ENCODE measurements around the gene FES. TPM values are rescaled to one million over a fixed set of nuclear protein-coding genes. Genes with fewer than 3 reads are reported as not detected.
"Not testable (repeated sequence)": the region's sequence is repeated elsewhere in the genome, so short reads cannot be mapped to it uniquely, and the experiment has no call there.

Gene FES
- total RNA-seq, 4 donors from 2014 or later: 5.3 to 13.5 (median 10.1) TPM

DNA sequence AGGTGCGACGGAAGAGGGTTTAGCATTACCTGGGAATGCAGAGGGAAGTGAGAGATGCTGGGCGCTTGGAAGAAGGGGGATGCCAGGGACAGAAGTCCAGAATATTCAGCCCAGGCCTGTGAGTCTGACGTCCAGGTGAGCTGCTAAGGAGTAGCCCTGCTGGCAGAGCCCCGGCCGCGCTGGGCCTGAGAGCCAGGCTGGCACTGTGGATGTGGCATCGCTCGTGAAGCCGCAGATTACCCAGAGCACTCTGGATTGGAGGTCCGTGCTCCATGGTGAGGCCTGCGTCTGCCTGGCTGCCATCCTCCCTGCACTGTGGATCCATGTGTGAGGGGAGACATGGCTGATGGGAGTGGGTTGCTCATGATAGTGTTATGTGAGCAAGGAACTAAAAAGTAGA, 33.3 kb downstream of the FES start:
- no peaks in the 10 kb centered on the region for H3K9me3 ChIP-seq
- TF ChIP-seq, protein P1, sequence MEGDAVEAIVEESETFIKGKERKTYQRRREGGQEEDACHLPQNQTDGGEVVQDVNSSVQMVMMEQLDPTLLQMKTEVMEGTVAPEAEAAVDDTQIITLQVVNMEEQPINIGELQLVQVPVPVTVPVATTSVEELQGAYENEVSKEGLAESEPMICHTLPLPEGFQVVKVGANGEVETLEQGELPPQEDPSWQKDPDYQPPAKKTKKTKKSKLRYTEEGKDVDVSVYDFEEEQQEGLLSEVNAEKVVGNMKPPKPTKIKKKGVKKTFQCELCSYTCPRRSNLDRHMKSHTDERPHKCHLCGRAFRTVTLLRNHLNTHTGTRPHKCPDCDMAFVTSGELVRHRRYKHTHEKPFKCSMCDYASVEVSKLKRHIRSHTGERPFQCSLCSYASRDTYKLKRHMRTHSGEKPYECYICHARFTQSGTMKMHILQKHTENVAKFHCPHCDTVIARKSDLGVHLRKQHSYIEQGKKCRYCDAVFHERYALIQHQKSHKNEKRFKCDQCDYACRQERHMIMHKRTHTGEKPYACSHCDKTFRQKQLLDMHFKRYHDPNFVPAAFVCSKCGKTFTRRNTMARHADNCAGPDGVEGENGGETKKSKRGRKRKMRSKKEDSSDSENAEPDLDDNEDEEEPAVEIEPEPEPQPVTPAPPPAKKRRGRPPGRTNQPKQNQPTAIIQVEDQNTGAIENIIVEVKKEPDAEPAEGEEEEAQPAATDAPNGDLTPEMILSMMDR (IDR thresholded peaks at IDR 0.05 in 4 of 5, conservative IDR thresholded peaks at IDR 0.05 in 1 of 5): no peak
- no peak for TF ChIP-seq POLR2A (IDR thresholded peaks at IDR 0.05)
- peaks cover 14 to 37% of the 10 kb centered on the region in 2 donors for H3K4me1 ChIP-seq
- intact Hi-C loops (cut with DNase I; ENCODE audit: low total_unique reads) (no loop called here), in situ Hi-C loops (cut with MboI; ENCODE audit: low sequenced_read_pairs in 4 of 4) (no loop called here)
- no peak for DNase-seq
- no peak for ATAC-seq
- H3K4me3 ChIP-seq: no peak overlapping the region
- peak overlapping the region in 3 of 4 donors; percentile 86 to 95 (median 91) for H3K27ac ChIP-seq
- H3K36me3 ChIP-seq: peaks cover 0 to 77% of the 10 kb centered on the region in 2 donors
- H3K27me3 ChIP-seq: no peaks in the 10 kb centered on the region

DNA sequence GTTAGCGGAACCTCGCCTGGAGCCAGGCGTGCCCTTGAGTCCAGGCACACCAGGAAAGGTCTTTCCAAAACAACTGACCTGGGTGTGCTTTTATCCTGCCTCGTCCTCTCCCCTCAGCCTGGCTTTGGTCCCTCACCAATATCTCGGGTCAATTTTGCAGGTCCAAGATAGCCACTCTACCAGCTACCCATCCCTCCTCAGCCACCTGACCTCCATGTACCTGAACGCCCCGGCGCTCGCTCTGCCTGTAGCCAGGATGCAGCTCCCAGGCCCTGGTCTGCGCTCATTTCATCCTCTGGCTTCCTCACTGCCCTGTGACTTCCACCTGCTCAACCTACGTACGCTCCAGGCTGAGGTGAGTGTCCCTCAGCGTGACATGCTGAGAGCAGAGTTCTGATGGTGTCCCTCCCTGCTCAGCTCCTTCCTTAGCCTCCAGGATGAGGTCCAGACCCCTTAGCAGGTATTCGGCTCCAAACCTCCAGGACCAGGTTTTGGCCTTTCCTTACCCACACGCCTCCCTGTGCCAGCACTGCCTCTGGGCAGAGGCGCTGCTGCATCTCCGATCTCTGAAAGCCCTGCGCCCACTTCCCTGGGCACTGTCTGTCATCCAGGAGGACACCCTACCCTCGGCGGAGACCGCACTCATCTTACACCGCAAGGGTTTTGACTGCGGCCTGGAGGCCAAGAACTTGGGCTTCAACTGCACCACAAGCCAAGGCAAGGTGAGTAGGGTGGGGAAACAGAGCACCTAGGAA, 33.9 kb downstream of the FES start:
- peak overlapping the region in 3 of 4 donors; percentile 86 to 95 (median 91) for H3K27ac ChIP-seq
- in situ Hi-C loops (cut with MboI; ENCODE audit: low sequenced_read_pairs in 4 of 4): no loop called here
- ATAC-seq (no peak), DNase-seq (no peak)
- no peaks in the 10 kb centered on the region for H3K27me3 ChIP-seq
- TF ChIP-seq, protein P1 (IDR thresholded peaks at IDR 0.05 in 4 of 5, conservative IDR thresholded peaks at IDR 0.05 in 1 of 5): no peak
- no peak for TF ChIP-seq POLR2A (IDR thresholded peaks at IDR 0.05)
- H3K4me3 ChIP-seq: no peak overlapping the region
- peaks cover 0 to 70% of the 10 kb centered on the region in 2 donors for H3K36me3 ChIP-seq
- H3K4me1 ChIP-seq: peaks cover 14 to 37% of the 10 kb centered on the region in 2 donors
- H3K9me3 ChIP-seq: no peaks in the 10 kb centered on the region
- intact Hi-C loops (cut with DNase I; ENCODE audit: low total_unique reads): no loop called here

DNA sequence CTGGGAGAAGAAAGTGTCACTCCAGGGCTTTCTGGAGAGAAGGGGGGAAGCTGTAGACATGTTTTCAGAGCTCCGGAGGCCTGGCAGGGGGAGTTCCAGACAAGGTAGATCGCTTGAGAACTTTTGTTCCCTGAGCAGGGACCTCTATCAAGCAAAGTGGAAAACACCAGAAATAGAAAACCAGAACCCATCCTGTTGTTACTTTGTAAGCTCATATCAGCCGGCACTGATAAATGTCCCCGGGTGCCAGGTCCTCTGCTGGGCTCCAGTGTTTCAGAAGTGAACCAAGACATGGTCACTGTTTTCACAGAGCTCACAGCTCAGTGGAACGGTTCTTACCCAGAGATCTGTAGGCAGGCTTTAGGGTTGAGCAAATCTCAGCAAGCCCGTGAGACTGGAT, 34.5 kb downstream of the FES start:
- no peak for DNase-seq
- no peaks in the 10 kb centered on the region for H3K9me3 ChIP-seq
- H3K4me3 ChIP-seq: no peak overlapping the region
- in situ Hi-C loops (cut with MboI; ENCODE audit: low sequenced_read_pairs in 4 of 4): no loop called here
- TF ChIP-seq POLR2A (IDR thresholded peaks at IDR 0.05): no peak
- TF ChIP-seq, protein P1 (IDR thresholded peaks at IDR 0.05 in 4 of 5, conservative IDR thresholded peaks at IDR 0.05 in 1 of 5): no peak
- H3K27ac ChIP-seq: peak overlapping the region in 2 of 4 donors; percentile 58 to 91
- intact Hi-C loops (cut with DNase I; ENCODE audit: low total_unique reads): no loop called here
- no peaks in the 10 kb centered on the region for H3K27me3 ChIP-seq
- ATAC-seq: no peak
- H3K36me3 ChIP-seq: peaks cover 0 to 64% of the 10 kb centered on the region in 2 donors
- peaks cover 14 to 33% of the 10 kb centered on the region in 2 donors for H3K4me1 ChIP-seq

DNA sequence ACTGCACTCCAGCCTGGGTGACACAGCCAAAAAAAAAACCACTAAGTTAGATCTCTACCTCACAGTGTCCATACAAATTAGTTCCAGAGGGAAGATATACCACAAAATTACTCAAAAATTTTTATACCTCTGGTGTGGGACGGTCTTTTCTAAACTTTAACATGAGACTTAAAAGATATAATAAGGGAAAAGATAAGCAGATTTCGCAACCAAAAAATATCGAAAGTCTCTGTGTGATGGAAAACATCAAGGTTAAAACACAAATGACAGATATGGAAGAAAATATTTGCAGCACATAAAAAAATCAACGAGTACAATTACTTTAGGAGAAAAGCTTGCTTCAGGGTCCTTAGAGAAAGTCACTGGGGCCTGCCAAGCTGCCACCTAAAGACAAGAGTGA, 37.6 kb downstream of the FES start:
- ATAC-seq: no peak
- intact Hi-C loops (cut with DNase I; ENCODE audit: low total_unique reads) (no loop called here), in situ Hi-C loops (cut with MboI; ENCODE audit: low sequenced_read_pairs in 4 of 4) (no loop called here)
- Histone ChIP-seq H3K36me3 (peaks cover 0 to 51% of the 10 kb centered on the region in 2 donors), H3K27me3 (no peaks in the 10 kb centered on the region), H3K4me1 (peaks cover 0 to 4% of the 10 kb centered on the region in 2 donors), H3K27ac (peak overlapping the region in 1 of 4 donors; percentile 48), H3K4me3 (no peak overlapping the region), H3K9me3 (no peaks in the 10 kb centered on the region)
- DNase-seq: no peak
- TF ChIP-seq POLR2A (IDR thresholded peaks at IDR 0.05): no peak
- TF ChIP-seq, protein P1 (IDR thresholded peaks at IDR 0.05 in 4 of 5, conservative IDR thresholded peaks at IDR 0.05 in 1 of 5): no peak

DNA sequence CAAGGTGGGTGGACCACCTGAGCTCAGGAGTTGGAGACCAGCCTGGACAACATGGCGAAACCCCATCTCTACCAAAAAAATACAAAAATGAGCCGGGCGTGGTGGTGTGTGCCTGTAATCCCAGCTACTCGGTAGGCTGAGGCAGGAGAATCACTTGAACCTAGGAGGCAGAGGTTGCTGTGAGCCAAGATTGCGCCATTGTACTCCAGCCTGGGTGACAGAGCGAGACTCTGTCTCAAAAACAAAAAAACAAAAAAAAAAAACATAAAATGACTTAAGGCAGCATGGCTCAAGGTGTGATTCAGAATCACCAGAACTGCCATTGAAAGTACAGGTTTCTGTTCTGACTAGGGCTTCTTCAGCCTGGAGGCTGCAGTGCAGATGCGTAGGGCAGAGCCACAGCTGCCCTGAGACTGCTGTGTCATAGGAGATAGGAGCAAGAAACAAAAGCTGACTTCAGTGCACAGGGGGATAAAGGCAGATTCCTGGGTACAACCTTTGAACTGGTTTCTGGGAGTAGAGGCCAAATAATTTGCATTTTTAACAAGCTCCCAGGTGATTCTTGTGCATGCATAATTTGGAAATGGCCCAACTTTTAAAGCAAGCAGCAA, 38.5 kb downstream of the FES start:
- H3K27ac ChIP-seq: peak overlapping the region in 1 of 4 donors; percentile 48
- H3K27me3 ChIP-seq; in situ Hi-C loops (cut with MboI; ENCODE audit: low sequenced_read_pairs in 4 of 4); H3K4me1 ChIP-seq; DNase-seq; intact Hi-C loops (cut with DNase I; ENCODE audit: low total_unique reads); H3K9me3 ChIP-seq; H3K4me3 ChIP-seq: not testable (repeated sequence)
- peaks cover 0 to 47% of the 10 kb centered on the region in 2 donors for H3K36me3 ChIP-seq
- peak in 1 of 2 donors; percentile 49 for ATAC-seq

All from gastrocnemius medialis (tissue), 4 donors.